HepG2 (cell line): Measurements from ENCODE around the gene WDR82. TPM values are rescaled to one million over a fixed set of nuclear protein-coding genes. Genes with fewer than 3 reads are reported as not detected.

Source experiments
- ATAC-seq: fragments of 200-7000 bp; cut with Tn5 transposase; 3 replicates; pipeline ENCODE4 v1.9.1; 2020; ENCODE audit warnings: mild to moderate bottlenecking, moderate library complexity
- BruUV-seq: library from RNA; stranded (reverse); fragments of 400-500 nt; replicated peaks from 2 replicates; lab custom pipeline; 2021; lab: Mats Ljungman, UMichigan
- CTCF ChIA-PET: fragments of 300-600 bp; formaldehyde crosslinking; extraction: SDS; loops from one replicate; lab custom pipeline; 2021; ENCODE audit warnings: low total read pairs, inconsistent platforms, low intra/inter-chr PET ratio; lab: Yijun Ruan, JAX
- POLR2A ChIA-PET: fragments of 350-600 bp; sonication (Branson Sonifier 250); formaldehyde crosslinking; loops from one replicate; lab custom pipeline; 2020; ENCODE audit warnings: antibody characterized with exemption, inconsistent platforms; lab: Yijun Ruan, JAX
- DNase-seq: peaks from one replicate; pipeline ENCODE4 v3.0.0-alpha.2; 2015; ENCODE audit warnings: low spot score
- FAIRE-seq: peaks from 3 replicates; lab custom pipeline; 2011; peaks lifted over from hg19 to GRCh38; lab: Jason Lieb, UNC
- H2AFZ ChIP-seq: one replicate; pipeline ENCODE4 v1.6.1; 2011; ENCODE audit warnings: low read length, inconsistent platforms
- H3K27ac ChIP-seq: fragments of 300-600 bp; 3 replicates; pipeline ENCODE4 v1.8.0; 2011; ENCODE audit warnings: mixed run types, mild to moderate bottlenecking, mixed read lengths, low read length, inconsistent platforms; ENCODE audit not compliant: insufficient read depth; ENCODE audit errors: extremely low read length
- H3K27me3 ChIP-seq, 2 experiments: fragments of 200-600 bp in 1 of 2; 2 replicates in 1 of 2; 3 replicates in 1 of 2; pipeline versions ENCODE4 v1.6.0 to v1.8.0; 2011; ENCODE audit warnings: low read length in 2 of 2, mild to moderate bottlenecking in 2 of 2, moderate library complexity in 2 of 2, inconsistent platforms in 1 of 2; ENCODE audit not compliant: insufficient read depth in 2 of 2, control insufficient read depth in 1 of 2
- H3K36me3 ChIP-seq, 2 experiments: fragments of 200-600 bp in 1 of 2; replicated peaks in 1 of 2; 2 replicates in 1 of 2; 3 replicates in 1 of 2; pipeline versions ENCODE4 v1.5.1 to v1.8.0; 2011; ENCODE audit warnings: low read length in 2 of 2, inconsistent platforms in 1 of 2; ENCODE audit not compliant: insufficient read depth in 2 of 2, control insufficient read depth in 1 of 2
- H3K4me1 ChIP-seq: 2 replicates; pipeline ENCODE4 v1.5.1; 2012; ENCODE audit warnings: low read length, inconsistent platforms; ENCODE audit not compliant: insufficient read depth
- H3K4me2 ChIP-seq: 2 replicates; pipeline ENCODE4 v1.6.0; 2011; ENCODE audit warnings: low read depth, low read length, inconsistent platforms
- H3K4me3 ChIP-seq, 3 experiments: fragments of 200-600 bp in 1 of 3; sonication (generic), shearing (Covaris generic) in 1 of 3; replicated peaks in 1 of 3; 2 replicates each; pipeline ENCODE4 v1.5.1; 2011 to 2016; ENCODE audit warnings: low read length in 3 of 3, inconsistent platforms in 2 of 3, low read depth in 2 of 3, mild to moderate bottlenecking in 2 of 3, control low read depth in 1 of 3, mixed read lengths in 1 of 3; ENCODE audit not compliant: insufficient read depth in 1 of 3
- H3K79me2 ChIP-seq: one replicate; pipeline ENCODE4 v1.6.1; 2011; ENCODE audit warnings: low read length, inconsistent platforms; ENCODE audit not compliant: insufficient read depth
- H3K9ac ChIP-seq: 2 replicates; pipeline ENCODE4 v1.6.0; 2011; ENCODE audit warnings: mild to moderate bottlenecking, low read depth, low read length, inconsistent platforms; ENCODE audit not compliant: insufficient read depth
- H3K9me3 ChIP-seq: 2 replicates; pipeline ENCODE4 v1.5.1; 2012; ENCODE audit warnings: mild to moderate bottlenecking, low read length
- H4K20me1 ChIP-seq: 2 replicates; pipeline ENCODE4 v1.6.0; 2011; ENCODE audit warnings: inconsistent platforms, mild to moderate bottlenecking, low read length, moderate library complexity; ENCODE audit not compliant: insufficient read depth
- ETV6 ChIP-seq: sonication (generic); formaldehyde crosslinking; conservative IDR thresholded peaks from 2 replicates; pipeline ENCODE4 v1.4.0; 2020; ENCODE audit warnings: missing genetic modification reagents
- RBM39 ChIP-seq: fragments of 200-400 bp; formaldehyde crosslinking; IDR thresholded peaks from one replicate; pipeline ENCODE4 v1.6.1; 2018; ENCODE audit warnings: antibody characterized with exemption, mild to moderate bottlenecking, low read depth, low read length; ENCODE audit not compliant: poor library complexity, severe bottlenecking
- SMYD3 ChIP-seq: sonication (generic); formaldehyde crosslinking; IDR thresholded peaks from 2 replicates; pipeline ENCODE4 v1.8.1; 2023; ENCODE audit warnings: mild to moderate bottlenecking, missing genetic modification reagents
- ZNF263 ChIP-seq: sonication (generic); formaldehyde crosslinking; IDR thresholded peaks from 2 replicates; pipeline ENCODE4 v1.4.0; 2020; ENCODE audit warnings: missing genetic modification reagents
- ZNF550 ChIP-seq: sonication (generic); formaldehyde crosslinking; IDR thresholded peaks from 2 replicates; pipeline ENCODE4 v1.4.0; 2020; ENCODE audit warnings: mild to moderate bottlenecking, missing genetic modification reagents, borderline replicate concordance
- ZNF879 ChIP-seq: sonication (generic); formaldehyde crosslinking; IDR thresholded peaks from 2 replicates; pipeline ENCODE4 v1.8.1; 2023; ENCODE audit warnings: missing genetic modification reagents
- WGBS: methylation state at CpG from one replicate; pipeline ENCODE4 v1.1.6; 2017; ENCODE audit warnings: low lambda C conversion rate; 5-methylcytosine and 5-hydroxymethylcytosine counted together
- in situ Hi-C: cut with HindIII; loops from 2 replicates; pipeline ENCODE4 v1.10.0; 2017; ENCODE audit warnings: low pct_unique_long_range_greater_than_20kb; ENCODE audit not compliant: extremely low pct_ligation_motif_present
- intact Hi-C: fragments of 100-400 bp; cut with micrococcal nuclease; formaldehyde crosslinking; loops from one replicate; pipeline ENCODE4 v1.10.0; 2022; ENCODE audit not compliant: unreplicated experiment
- polyA plus RNA-seq, 8 experiments: library from polyadenylated mRNA; depleted of rRNA in 3 of 8; stranded (reverse) in 7 of 8; unstranded in 1 of 8; fragments of >200 nt; fragmentation: Illumina TruSeq in 4 of 8; extraction: Trizol in 4 of 8; gene quantifications; 2 replicates each; pipeline versions ENCODE4 v1.2.1 to v1.2.3, GENCODE V29; 2011 to 2016; ENCODE audit warnings: low read depth in 4 of 8, missing spikeins in 1 of 8, mixed read lengths in 1 of 8; ENCODE audit not compliant: insufficient read depth in 1 of 8
- total RNA-seq, 5 experiments: library from RNA; depleted of rRNA; stranded (reverse); fragments of >200 nt; fragmentation: Illumina TruSeq; extraction: Trizol; gene quantifications; 2 replicates each; pipeline ENCODE4 v1.2.3, GENCODE V29; 2016; ENCODE audit warnings: low read depth in 1 of 5
- TF ChIP-seq, protein P1 (sequence below): sonication (generic); formaldehyde crosslinking; IDR thresholded peaks from 2 replicates; pipeline ENCODE4 v1.4.0; 2020; ENCODE audit warnings: missing genetic modification reagents, borderline replicate concordance

The WDR82 gene
- total and polyA plus RNA-seq, 2 of the 13 experiments (the other 11 are each of a cell fraction or from before 2014, with no cell fraction given) = 39.1 to 59.5 TPM

DNA sequence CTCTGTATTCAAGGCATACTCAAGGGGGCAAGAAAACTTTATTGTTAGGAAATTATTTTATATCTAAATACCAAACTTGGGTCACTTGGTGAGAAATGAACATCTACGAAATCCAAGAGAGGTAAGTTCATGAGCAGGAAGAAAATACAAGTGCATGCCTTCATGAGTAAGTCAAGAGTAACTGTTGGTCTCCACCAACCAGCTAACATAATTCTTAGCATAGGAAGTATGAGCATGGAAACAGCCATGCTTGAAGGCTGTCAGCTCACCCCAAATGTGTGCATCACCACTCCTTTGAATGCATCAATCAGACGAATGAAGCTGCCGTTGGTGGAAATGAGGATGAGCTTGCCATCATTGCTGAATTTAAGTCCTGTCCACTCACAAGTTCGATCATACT, 19.0 kb downstream of the WDR82 start:
- in situ Hi-C loops = no loop called here

More for the DNA sequence above, 19.0 kb downstream of the WDR82 start:
- BruUV-seq = no TSS peak
- peaks cover 43 to 96% of the 10 kb centered on the region in 2 experiments for H3K36me3 ChIP-seq
- H3K27me3 ChIP-seq = no peaks in the 10 kb centered on the region
- POLR2A ChIA-PET = no interaction called here
- no peaks in the 10 kb centered on the region for H3K79me2 ChIP-seq
- H3K4me2 ChIP-seq = no peak overlapping the region
- no peak overlapping the region for H3K27ac ChIP-seq
- no peak for TF ChIP-seq ZNF263 (CRISPR knock-in tag)
- TF ChIP-seq RBM39 = no peak
- no peak for TF ChIP-seq ZNF879 (CRISPR knock-in tag)
- no peak for TF ChIP-seq ZNF550 (CRISPR knock-in tag)
- no peak for TF ChIP-seq SMYD3
- TF ChIP-seq, protein P1, sequence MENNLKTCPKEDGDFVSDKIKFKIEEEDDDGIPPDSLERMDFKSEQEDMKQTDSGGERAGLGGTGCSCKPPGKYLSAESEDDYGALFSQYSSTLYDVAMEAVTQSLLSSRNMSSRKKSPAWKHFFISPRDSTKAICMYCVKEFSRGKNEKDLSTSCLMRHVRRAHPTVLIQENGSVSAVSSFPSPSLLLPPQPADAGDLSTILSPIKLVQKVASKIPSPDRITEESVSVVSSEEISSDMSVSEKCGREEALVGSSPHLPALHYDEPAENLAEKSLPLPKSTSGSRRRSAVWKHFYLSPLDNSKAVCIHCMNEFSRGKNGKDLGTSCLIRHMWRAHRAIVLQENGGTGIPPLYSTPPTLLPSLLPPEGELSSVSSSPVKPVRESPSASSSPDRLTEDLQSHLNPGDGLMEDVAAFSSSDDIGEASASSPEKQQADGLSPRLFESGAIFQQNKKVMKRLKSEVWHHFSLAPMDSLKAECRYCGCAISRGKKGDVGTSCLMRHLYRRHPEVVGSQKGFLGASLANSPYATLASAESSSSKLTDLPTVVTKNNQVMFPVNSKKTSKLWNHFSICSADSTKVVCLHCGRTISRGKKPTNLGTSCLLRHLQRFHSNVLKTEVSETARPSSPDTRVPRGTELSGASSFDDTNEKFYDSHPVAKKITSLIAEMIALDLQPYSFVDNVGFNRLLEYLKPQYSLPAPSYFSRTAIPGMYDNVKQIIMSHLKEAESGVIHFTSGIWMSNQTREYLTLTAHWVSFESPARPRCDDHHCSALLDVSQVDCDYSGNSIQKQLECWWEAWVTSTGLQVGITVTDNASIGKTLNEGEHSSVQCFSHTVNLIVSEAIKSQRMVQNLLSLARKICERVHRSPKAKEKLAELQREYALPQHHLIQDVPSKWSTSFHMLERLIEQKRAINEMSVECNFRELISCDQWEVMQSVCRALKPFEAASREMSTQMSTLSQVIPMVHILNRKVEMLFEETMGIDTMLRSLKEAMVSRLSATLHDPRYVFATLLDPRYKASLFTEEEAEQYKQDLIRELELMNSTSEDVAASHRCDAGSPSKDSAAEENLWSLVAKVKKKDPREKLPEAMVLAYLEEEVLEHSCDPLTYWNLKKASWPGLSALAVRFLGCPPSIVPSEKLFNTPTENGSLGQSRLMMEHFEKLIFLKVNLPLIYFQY (CRISPR knock-in tag) = no peak
- no peak for TF ChIP-seq ETV6 (CRISPR knock-in tag)
- TF ChIP-seq, all 625 proteins: peak for 0
- no peak for DNase-seq
- Histone ChIP-seq H3K4me1 (no peaks in the 10 kb centered on the region), H4K20me1 (no peaks in the 10 kb centered on the region), H3K4me3 (no peak overlapping the region), H3K9ac (no peak overlapping the region), H2AFZ (no peak overlapping the region), H3K9me3 (no peaks in the 10 kb centered on the region)
- ATAC-seq = no peak
- no peak for FAIRE-seq
- 96% methylated on average over 4 of the region's 4 CpGs for WGBS
- CTCF ChIA-PET = no interaction called here
- intact Hi-C loops = no loop called here
